ENCODE measurements around the gene AFF3.
"Not testable (repeated sequence)": the region's sequence is repeated elsewhere in the genome, so short reads cannot be mapped to it uniquely, and the experiment has no call there.

AFF3 gene

GRCh38 chr2:99682275-99683060 is 459.9 kb downstream of the AFF3 start:
- DNase-seq = no peak

- no peak for DNase-seq
Observed at GRCh38 chr2:99680946-99681345, 461.4 kb downstream of the AFF3 start.

GRCh38 chr2:99679518-99679917 is 462.9 kb downstream of the AFF3 start:
- no peak for DNase-seq

- no peak for DNase-seq
Observed at GRCh38 chr2:99678625-99679024, 463.8 kb downstream of the AFF3 start.

GRCh38 chr2:99677814-99678213 is 464.6 kb downstream of the AFF3 start:
- DNase-seq = no peak

GRCh38 chr2:99675130-99675661 is 467.2 kb downstream of the AFF3 start:
- DNase-seq = no peak

- DNase-seq = no peak
Observed at GRCh38 chr2:99674090-99674489, 468.3 kb downstream of the AFF3 start.

GRCh38 chr2:99672766-99673350 is 469.5 kb downstream of the AFF3 start:
- no peak for DNase-seq

- DNase-seq = no peak
Observed at GRCh38 chr2:99670768-99671734, 471.3 kb downstream of the AFF3 start.

- DNase-seq = no peak
Observed at GRCh38 chr2:99666256-99666655, 476.1 kb downstream of the AFF3 start.

GRCh38 chr2:99663641-99664040 is 478.7 kb downstream of the AFF3 start:
- DNase-seq = no peak

- no peak for DNase-seq
Observed at GRCh38 chr2:99662761-99663341, 479.5 kb downstream of the AFF3 start.

GRCh38 chr2:99661761-99662160 is 480.6 kb downstream of the AFF3 start:
- DNase-seq = not testable (repeated sequence)

- DNase-seq = no peak
Observed at GRCh38 chr2:99660616-99661406, 481.6 kb downstream of the AFF3 start.

GRCh38 chr2:99659874-99660273 is 482.5 kb downstream of the AFF3 start:
- no peak for DNase-seq

- no peak for DNase-seq
Observed at GRCh38 chr2:99657691-99658258, 484.6 kb downstream of the AFF3 start.

GRCh38 chr2:99656994-99657393 is 485.4 kb downstream of the AFF3 start:
- no peak for DNase-seq

- DNase-seq = no peak
Observed at GRCh38 chr2:99653433-99653832, 489.0 kb downstream of the AFF3 start.

GRCh38 chr2:99652862-99653261 is 489.5 kb downstream of the AFF3 start:
- no peak for DNase-seq

GRCh38 chr2:99651930-99652670 is 490.3 kb downstream of the AFF3 start:
- no peak for DNase-seq

Data from SHP77 (cell line).